Measurements from ENCODE around the gene GANAB.
A peak's percentile ranks its signal among the peaks of the same experiment; 100 is the strongest.

GANAB gene

GRCh38 chr11:62671236-62671607 lies 24.8 kb upstream of the GANAB start:
- Histone ChIP-seq H3K9me2 (replicated peaks; ENCODE audit: insufficient read depth, low read length) (no peaks in the 10 kb centered on the region), H2AFZ (ENCODE audit: low read length) (peak overlapping the region; percentile 87), H3K36me3 (replicated peaks; ENCODE audit: insufficient read depth, low read length) (no peaks in the 10 kb centered on the region; the same call in 1 of the 2 replicates), H3K27ac (ENCODE audit: low read length) (peak overlapping the region; percentile 65; the same call in 1 of the 2 replicates), H3K4me1 (ENCODE audit: low read length) (peaks cover 10% of the 10 kb centered on the region), H3K27me3 (replicated peaks; ENCODE audit: insufficient read depth, low read length) (no peaks in the 10 kb centered on the region), H3K4me2 (ENCODE audit: low read depth, low read length) (peak overlapping the region; percentile 83), H3K9me3 (replicated peaks; ENCODE audit: insufficient read depth, low read length) (no peaks in the 10 kb centered on the region), H3F3A (ENCODE audit: insufficient read depth, low read length) (peaks cover 42% of the 10 kb centered on the region), H4K20me1 (ENCODE audit: insufficient read depth, low read length) (no peaks in the 10 kb centered on the region), H3K9ac (ENCODE audit: low read length) (peak overlapping the region; percentile 89), H3K79me2 (ENCODE audit: low read length) (peaks cover 57% of the 10 kb centered on the region), H3K4me3 (ENCODE audit: low read length) (peak overlapping the region; percentile 98)
- DNase-seq = no peak
- TF ChIP-seq EZH2 (optimal IDR thresholded peaks at IDR 0.05; ENCODE audit: low read depth, low read length) (no peak), CTCF (IDR thresholded peaks at IDR 0.05; ENCODE audit: low read length) (no peak), EZH2phosphoT487 (IDR thresholded peaks at IDR 0.05; ENCODE audit: low read length) (no peak)

- Histone ChIP-seq H3K4me1 (ENCODE audit: low read length) (peaks cover 13% of the 10 kb centered on the region), H3K36me3 (replicated peaks; ENCODE audit: insufficient read depth, low read length) (no peaks in the 10 kb centered on the region; the same call in 1 of the 2 replicates), H3K4me3 (ENCODE audit: low read length) (no peak overlapping the region), H3K4me2 (ENCODE audit: low read depth, low read length) (no peak overlapping the region), H2AFZ (ENCODE audit: low read length) (no peak overlapping the region), H3K27ac (ENCODE audit: low read length) (no peak overlapping the region), H4K20me1 (ENCODE audit: insufficient read depth, low read length) (no peaks in the 10 kb centered on the region), H3K9ac (ENCODE audit: low read length) (no peak overlapping the region), H3K9me2 (replicated peaks; ENCODE audit: insufficient read depth, low read length) (no peaks in the 10 kb centered on the region), H3K27me3 (replicated peaks; ENCODE audit: insufficient read depth, low read length) (no peaks in the 10 kb centered on the region), H3K9me3 (replicated peaks; ENCODE audit: insufficient read depth, low read length) (no peaks in the 10 kb centered on the region), H3K79me2 (ENCODE audit: low read length) (peaks cover 63% of the 10 kb centered on the region), H3F3A (ENCODE audit: insufficient read depth, low read length) (peaks cover 56% of the 10 kb centered on the region)
- no peak for DNase-seq
- TF ChIP-seq EZH2phosphoT487 (IDR thresholded peaks at IDR 0.05; ENCODE audit: low read length) (no peak), EZH2 (optimal IDR thresholded peaks at IDR 0.05; ENCODE audit: low read depth, low read length) (no peak), CTCF (IDR thresholded peaks at IDR 0.05; ENCODE audit: low read length) (no peak)
Measured at GRCh38 chr11:62669420-62670161, 23.2 kb upstream of the GANAB start.

- H3K9me2 ChIP-seq (replicated peaks; ENCODE audit: insufficient read depth, low read length) = no peaks in the 10 kb centered on the region
- no peak overlapping the region for H3K9ac ChIP-seq (ENCODE audit: low read length)
- no peaks in the 10 kb centered on the region for H3K9me3 ChIP-seq (replicated peaks; ENCODE audit: insufficient read depth, low read length)
- no peaks in the 10 kb centered on the region; the same call in 1 of the 2 replicates for H3K36me3 ChIP-seq (replicated peaks; ENCODE audit: insufficient read depth, low read length)
- H3K4me2 ChIP-seq (ENCODE audit: low read depth, low read length) = no peak overlapping the region
- peaks cover 53% of the 10 kb centered on the region for H3F3A ChIP-seq (ENCODE audit: insufficient read depth, low read length)
- no peaks in the 10 kb centered on the region for H4K20me1 ChIP-seq (ENCODE audit: insufficient read depth, low read length)
- peaks cover 5% of the 10 kb centered on the region; the same call in 1 of the 2 replicates for H3K4me1 ChIP-seq (ENCODE audit: low read length)
- no peak overlapping the region for H3K4me3 ChIP-seq (ENCODE audit: low read length)
- TF ChIP-seq EZH2 (optimal IDR thresholded peaks at IDR 0.05; ENCODE audit: low read depth, low read length) = no peak
- TF ChIP-seq EZH2phosphoT487 (IDR thresholded peaks at IDR 0.05; ENCODE audit: low read length) = no peak
- no peak for TF ChIP-seq CTCF (IDR thresholded peaks at IDR 0.05; ENCODE audit: low read length)
- H3K79me2 ChIP-seq (ENCODE audit: low read length) = peaks cover 53% of the 10 kb centered on the region
- H3K27ac ChIP-seq (ENCODE audit: low read length) = no peak overlapping the region
- no peaks in the 10 kb centered on the region for H3K27me3 ChIP-seq (replicated peaks; ENCODE audit: insufficient read depth, low read length)
- no peak for DNase-seq
- no peak overlapping the region for H2AFZ ChIP-seq (ENCODE audit: low read length)
Measured at GRCh38 chr11:62667460-62667859, 21.0 kb upstream of the GANAB start.
